ENCODE results near the gene CARD6. TPM values are rescaled to one million over a fixed set of nuclear protein-coding genes. Genes with fewer than 3 reads are reported as not detected.

The CARD6 gene
- total and polyA plus RNA-seq, 2 of the 13 experiments (the other 11 are each of a cell fraction or from before 2014, with no cell fraction given): 0.33 to 1.4 TPM

- TF ChIP-seq FUBP1 (CRISPR knock-in tag; IDR thresholded peaks at IDR 0.05; ENCODE audit: borderline replicate concordance) (no peak), MED13 (CRISPR knock-in tag; IDR thresholded peaks at IDR 0.05) (no peak), KLF6 (CRISPR knock-in tag; IDR thresholded peaks at IDR 0.05) (peak; percentile 57; the same call in 1 of the 2 replicates), SMARCE1 (IDR thresholded peaks at IDR 0.05; ENCODE audit: borderline replicate concordance) (no peak), SAFB2 (CRISPR knock-in tag; IDR thresholded peaks at IDR 0.05; ENCODE audit: borderline replicate concordance, low read depth) (no peak), ELF1 (CRISPR knock-in tag; IDR thresholded peaks at IDR 0.05) (no peak), KDM4B (CRISPR knock-in tag; IDR thresholded peaks at IDR 0.05) (no peak), ZSCAN20 (CRISPR knock-in tag; IDR thresholded peaks at IDR 0.05; ENCODE audit: borderline replicate concordance) (no peak), ZSCAN12 (CRISPR knock-in tag; IDR thresholded peaks at IDR 0.05) (no peak), ZFYVE20 (CRISPR knock-in tag; IDR thresholded peaks at IDR 0.05; ENCODE audit: borderline replicate concordance, low read depth) (no peak), RERE (CRISPR knock-in tag; IDR thresholded peaks at IDR 0.05; ENCODE audit: low read depth) (no peak), ZFP82 (CRISPR knock-in tag; IDR thresholded peaks at IDR 0.05; ENCODE audit: borderline replicate concordance) (0 out of 2 replicates have a peak, but pooled peaks have one; percentile 25), ASH2L (IDR thresholded peaks at IDR 0.05; ENCODE audit: insufficient read length, low read depth, low read length) (peak; percentile 37), DMTF1 (CRISPR knock-in tag; IDR thresholded peaks at IDR 0.05) (no peak), MTERF4 (CRISPR knock-in tag; IDR thresholded peaks at IDR 0.05) (no peak), ZNF343 (CRISPR knock-in tag; IDR thresholded peaks at IDR 0.05) (no peak), FOXA3 (CRISPR knock-in tag; IDR thresholded peaks at IDR 0.05) (no peak), ZFY (CRISPR knock-in tag; IDR thresholded peaks at IDR 0.05) (no peak), ZNF766 (CRISPR knock-in tag; IDR thresholded peaks at IDR 0.05; ENCODE audit: borderline replicate concordance) (no peak)
Observed at GRCh38 chr5:40904205-40904993, 63.2 kb downstream of the CARD6 start (continued).
